Endothelial cell of umbilical vein (primary cell): ENCODE results near the gene ATXN7L2. TPM values are rescaled to one million over a fixed set of nuclear protein-coding genes. Genes with fewer than 3 reads are reported as not detected.

Source experiments
- BruUV-seq: library from RNA; stranded (reverse); fragments of 400-500 nt; replicated peaks from 2 replicates; lab custom pipeline; 2021; lab: Mats Ljungman, UMichigan
- CTCF ChIA-PET: fragments of 300-600, 350-600 bp; sonication (Branson Sonifier 250); formaldehyde crosslinking; loops from one replicate; lab custom pipeline; 2021; ENCODE audit warnings: antibody characterized with exemption, inconsistent platforms; lab: Charles Lee
- POLR2A ChIA-PET: fragments of 300-600, 350-600 bp; sonication (Branson Sonifier 250); formaldehyde crosslinking; loops from one replicate; lab custom pipeline; 2021; ENCODE audit warnings: antibody characterized with exemption, inconsistent platforms; lab: Charles Lee
- DNase-seq: peaks from one replicate; pipeline ENCODE4 v3.0.0-alpha.2; 2011; ENCODE audit warnings: low read depth, low spot score
- FAIRE-seq: peaks from 2 replicates; lab custom pipeline; 2011; peaks lifted over from hg19 to GRCh38; lab: Jason Lieb, UNC
- H2AFZ ChIP-seq: 2 replicates; pipeline ENCODE4 v1.6.0; 2012; ENCODE audit warnings: low read depth, low read length, control low read depth, inconsistent platforms
- H3K27ac ChIP-seq: 2 replicates; pipeline ENCODE4 v1.5.1; 2011; ENCODE audit warnings: low read depth, mild to moderate bottlenecking, control low read depth, low read length, moderate library complexity; ENCODE audit not compliant: insufficient read depth
- H3K27me3 ChIP-seq, 2 experiments: 2 replicates each; pipeline versions ENCODE4 v1.6.0 to v1.6.1; 2011; ENCODE audit warnings: low read length in 2 of 2, mixed read lengths in 1 of 2; ENCODE audit not compliant: control insufficient read depth in 2 of 2, insufficient read depth in 2 of 2
- H3K36me3 ChIP-seq, 2 experiments: 2 replicates in 1 of 2; 3 replicates in 1 of 2; pipeline ENCODE4 v1.5.1; 2011; ENCODE audit warnings: low read length in 2 of 2, mild to moderate bottlenecking in 1 of 2, moderate library complexity in 1 of 2; ENCODE audit not compliant: control insufficient read depth in 2 of 2, insufficient read depth in 2 of 2; ENCODE audit errors: extremely low read depth in 1 of 2
- H3K4me1 ChIP-seq: 3 replicates; pipeline ENCODE4 v1.5.1; 2011; ENCODE audit warnings: mild to moderate bottlenecking, low read length; ENCODE audit not compliant: control insufficient read depth, insufficient read depth; ENCODE audit errors: extremely low read depth
- H3K4me2 ChIP-seq: 2 replicates; pipeline ENCODE4 v1.6.1; 2011; ENCODE audit warnings: low read length, control low read depth, mixed read lengths; ENCODE audit not compliant: insufficient read depth
- H3K4me3 ChIP-seq, 3 experiments: fragments of 200-600 bp in 1 of 3; sonication (generic), shearing (Covaris generic) in 1 of 3; replicated peaks in 1 of 3; 2 replicates each; pipeline ENCODE4 v1.5.1; 2011 to 2016; ENCODE audit warnings: control low read depth in 3 of 3, low read length in 3 of 3, mild to moderate bottlenecking in 2 of 3, inconsistent platforms in 1 of 3, low read depth in 1 of 3, moderate library complexity in 1 of 3; ENCODE audit not compliant: insufficient read depth in 1 of 3
- H3K79me2 ChIP-seq: 2 replicates; pipeline ENCODE4 v1.6.0; 2012; ENCODE audit warnings: low read length, inconsistent platforms; ENCODE audit not compliant: control insufficient read depth, insufficient read depth
- H3K9ac ChIP-seq: replicated peaks from 2 replicates; pipeline ENCODE3; 2011; ENCODE audit warnings: low read length, control low read depth; ENCODE audit not compliant: insufficient read depth; ENCODE audit errors: extremely low read depth
- H3K9me1 ChIP-seq: replicated peaks from 3 replicates; pipeline ENCODE4 v1.6.0; 2011; ENCODE audit warnings: mild to moderate bottlenecking, low read length; ENCODE audit not compliant: control insufficient read depth, insufficient read depth; ENCODE audit errors: extremely low read depth
- H3K9me3 ChIP-seq: replicated peaks from 2 replicates; pipeline ENCODE4 v1.5.1; 2012; ENCODE audit warnings: low read length, inconsistent platforms; ENCODE audit not compliant: control insufficient read depth, insufficient read depth
- H4K20me1 ChIP-seq: replicated peaks from 2 replicates; pipeline ENCODE3; 2011; ENCODE audit warnings: mild to moderate bottlenecking, low read length; ENCODE audit not compliant: control insufficient read depth, insufficient read depth; ENCODE audit errors: extremely low read depth
- EZH2 ChIP-seq: IDR thresholded peaks from 2 replicates; pipeline ENCODE4 v1.6.1; 2012; ENCODE audit warnings: borderline replicate concordance, low read depth, mild to moderate bottlenecking, moderate library complexity, low read length, inconsistent platforms; ENCODE audit not compliant: severe bottlenecking
- FOS ChIP-seq: IDR thresholded peaks from 2 replicates; pipeline ENCODE4 v1.6.1; 2011; ENCODE audit warnings: mild to moderate bottlenecking, low read length, moderate library complexity, borderline replicate concordance; ENCODE audit not compliant: insufficient read depth
- GATA2 ChIP-seq: IDR thresholded peaks from 2 replicates; pipeline ENCODE4 v1.7.0; 2011; ENCODE audit warnings: low read depth, mild to moderate bottlenecking, moderate library complexity, mixed read lengths, low read length; ENCODE audit not compliant: insufficient read length, insufficient read depth
- JUN ChIP-seq: IDR thresholded peaks from 2 replicates; pipeline ENCODE4 v1.6.1; 2011; ENCODE audit warnings: borderline replicate concordance, low read depth; ENCODE audit not compliant: insufficient read length, insufficient read depth
- MYC ChIP-seq: IDR thresholded peaks from one replicate; pipeline ENCODE4 v1.6.1; 2011; ENCODE audit warnings: mild to moderate bottlenecking, low read depth, low read length
- POLR2A ChIP-seq: IDR thresholded peaks from 2 replicates; pipeline ENCODE4 v1.6.1; 2012; ENCODE audit warnings: low read depth, mild to moderate bottlenecking, control low read depth, low read length
- POLR2AphosphoS5 ChIP-seq: IDR thresholded peaks from 2 replicates; pipeline ENCODE4 v1.6.1; 2012; ENCODE audit warnings: low read depth, mild to moderate bottlenecking, control low read depth, low read length, moderate library complexity; ENCODE audit not compliant: insufficient read depth
- dilution Hi-C: fragments of 300-500 bp; cut with MboI; formaldehyde crosslinking; loops from one replicate; pipeline ENCODE4 v1.15.0; 2019; ENCODE audit warnings: low sequenced_read_pairs; ENCODE audit not compliant: extremely low pct_ligation_motif_present
- intact Hi-C: fragments of 100-400 bp; cut with micrococcal nuclease; formaldehyde crosslinking; loops from one replicate; pipeline ENCODE4 v1.10.0; 2022
- polyA plus RNA-seq, 4 experiments: library from polyadenylated mRNA; depleted of rRNA in 3 of 4; stranded (reverse) in 3 of 4; unstranded in 1 of 4; fragments of >200 nt; gene quantifications; 2 replicates each; pipeline versions ENCODE4 v1.2.1 to v1.2.3, GENCODE V29; 2011 to 2012; ENCODE audit warnings: missing spikeins in 1 of 4
- total RNA-seq: library from RNA; stranded (reverse); gene quantifications from 2 replicates; pipeline ENCODE4 v1.2.3, GENCODE V29; 2021
- TF ChIP-seq, protein P1 (sequence below): IDR thresholded peaks from 2 replicates; pipeline ENCODE4 v1.6.1; 2011; ENCODE audit not compliant: insufficient read depth, insufficient read length
- TF ChIP-seq, protein P2 (sequence below), 2 donors: IDR thresholded peaks; 1 replicate in 1 of 2; 2 replicates in 1 of 2; pipeline ENCODE4 v1.5.1; 2011; ENCODE audit warnings: low read length in 2 of 2, mild to moderate bottlenecking in 2 of 2, moderate library complexity in 2 of 2, control low read depth in 1 of 2, inconsistent platforms in 1 of 2, low read depth in 1 of 2; ENCODE audit not compliant: insufficient read depth in 1 of 2; ENCODE audit errors: extremely low read depth in 1 of 2

The ATXN7L2 gene
- total and polyA plus RNA-seq, 2 donors (not counting 3 experiments of a cell fraction or from before 2014, with no cell fraction given), result 4.4 to 4.9 TPM

DNA sequence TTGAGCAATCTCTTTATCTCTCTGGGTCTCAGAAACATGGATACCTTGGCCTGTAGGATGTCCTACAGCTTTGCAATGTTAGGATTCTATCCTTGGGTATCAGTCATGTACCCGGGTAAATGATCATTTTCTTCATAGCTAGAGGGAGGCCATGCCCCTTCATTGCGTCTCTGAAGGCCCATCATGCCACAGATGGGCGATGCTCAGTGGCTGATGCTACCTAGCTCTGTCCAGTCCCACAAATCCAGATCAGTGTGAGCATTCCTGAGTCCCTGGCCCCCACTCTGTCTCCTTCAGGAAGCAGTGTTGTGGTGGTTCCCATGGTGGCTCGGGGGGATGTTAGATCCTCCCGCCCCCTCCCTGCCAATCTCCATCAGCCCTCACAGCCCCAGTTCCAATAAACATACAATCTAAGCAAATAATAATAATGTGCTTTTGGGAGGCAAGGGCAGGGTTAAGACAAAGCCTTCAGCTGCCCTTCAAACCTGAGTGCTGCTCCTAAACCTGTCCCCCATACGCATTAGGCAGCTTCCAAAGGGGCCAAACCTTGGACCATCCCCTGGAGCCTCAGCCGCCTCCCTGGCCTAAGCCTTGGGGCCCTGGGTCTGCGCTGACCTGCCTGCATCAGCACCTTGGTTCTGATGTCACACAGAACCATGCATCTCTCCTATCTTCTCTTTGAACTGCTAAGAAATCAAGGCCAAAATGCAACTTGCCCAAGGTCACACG, 55.3 kb downstream of the ATXN7L2 start:
- TF ChIP-seq EZH2 (no peak), POLR2AphosphoS5 (no peak), FOS (no peak), GATA2 (no peak), MYC (no peak), POLR2A (no peak), JUN (no peak)
- TF ChIP-seq, protein P1, sequence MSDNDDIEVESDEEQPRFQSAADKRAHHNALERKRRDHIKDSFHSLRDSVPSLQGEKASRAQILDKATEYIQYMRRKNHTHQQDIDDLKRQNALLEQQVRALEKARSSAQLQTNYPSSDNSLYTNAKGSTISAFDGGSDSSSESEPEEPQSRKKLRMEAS, result no peak
- TF ChIP-seq, protein P2, sequence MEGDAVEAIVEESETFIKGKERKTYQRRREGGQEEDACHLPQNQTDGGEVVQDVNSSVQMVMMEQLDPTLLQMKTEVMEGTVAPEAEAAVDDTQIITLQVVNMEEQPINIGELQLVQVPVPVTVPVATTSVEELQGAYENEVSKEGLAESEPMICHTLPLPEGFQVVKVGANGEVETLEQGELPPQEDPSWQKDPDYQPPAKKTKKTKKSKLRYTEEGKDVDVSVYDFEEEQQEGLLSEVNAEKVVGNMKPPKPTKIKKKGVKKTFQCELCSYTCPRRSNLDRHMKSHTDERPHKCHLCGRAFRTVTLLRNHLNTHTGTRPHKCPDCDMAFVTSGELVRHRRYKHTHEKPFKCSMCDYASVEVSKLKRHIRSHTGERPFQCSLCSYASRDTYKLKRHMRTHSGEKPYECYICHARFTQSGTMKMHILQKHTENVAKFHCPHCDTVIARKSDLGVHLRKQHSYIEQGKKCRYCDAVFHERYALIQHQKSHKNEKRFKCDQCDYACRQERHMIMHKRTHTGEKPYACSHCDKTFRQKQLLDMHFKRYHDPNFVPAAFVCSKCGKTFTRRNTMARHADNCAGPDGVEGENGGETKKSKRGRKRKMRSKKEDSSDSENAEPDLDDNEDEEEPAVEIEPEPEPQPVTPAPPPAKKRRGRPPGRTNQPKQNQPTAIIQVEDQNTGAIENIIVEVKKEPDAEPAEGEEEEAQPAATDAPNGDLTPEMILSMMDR (IDR thresholded peaks at IDR 0.05; ENCODE audit: extremely low read depth in 1 of 2, insufficient read depth in 1 of 2, low read depth in 1 of 2, low read length in 2 of 2), result no peak
- dilution Hi-C loops (no loop called here), intact Hi-C loops (no loop called here)
- POLR2A ChIA-PET, result no interaction called here
- Histone ChIP-seq H3K9me1 (no peaks in the 10 kb centered on the region), H3K9ac (no peak overlapping the region), H3K27ac (no peak overlapping the region), H3K4me1 (no peaks in the 10 kb centered on the region), H4K20me1 (no peaks in the 10 kb centered on the region), H3K9me3 (no peaks in the 10 kb centered on the region), H3K4me2 (no peak overlapping the region), H3K27me3 (no peaks in the 10 kb centered on the region), H3K4me3 (no peak overlapping the region), H3K79me2 (no peaks in the 10 kb centered on the region), H3K36me3 (no peaks in the 10 kb centered on the region), H2AFZ (no peak overlapping the region)
- FAIRE-seq (no peak), DNase-seq (no peak)
- CTCF ChIA-PET, result interaction anchor here (0.9 to 18.7 kb wide), 5 partner anchors 9 to 102 kb away, joined by 3 to 955 read pairs (median 5); partner anchors contain the start of genes AMIGO1 and CYB561D1
- no TSS peak for BruUV-seq
